Smooth muscle cell (in vitro differentiated cells): Measurements from ENCODE around the gene P2RX1. TPM values are rescaled to one million over a fixed set of nuclear protein-coding genes. Genes with fewer than 3 reads are reported as not detected.

ENCODE experiments used
- DNase-seq: peaks from one replicate; lab custom pipeline; 2025; ENCODE audit not compliant: unreplicated experiment; lab: John Stamatoyannopoulos, UW
- H2AFZ ChIP-seq: fragments of 200-600 bp; sonication (generic); 2 replicates; pipeline ENCODE4 v1.6.0; 2016; ENCODE audit warnings: antibody characterized with exemption, low read depth, mild to moderate bottlenecking
- H3F3A ChIP-seq: fragments of 200-600 bp; sonication (generic); 2 replicates; pipeline ENCODE4 v1.6.0; 2017; ENCODE audit warnings: antibody characterized with exemption, low read depth
- H3K27ac ChIP-seq: fragments of 200-600 bp; sonication (generic); 2 replicates; pipeline ENCODE4 v1.5.1; 2016; ENCODE audit warnings: low read depth, mild to moderate bottlenecking
- H3K27me3 ChIP-seq: fragments of 200-600 bp; sonication (generic); 2 replicates; pipeline ENCODE4 v1.6.1; 2016; ENCODE audit warnings: low read depth, mild to moderate bottlenecking
- H3K36me3 ChIP-seq: fragments of 200-600 bp; sonication (generic); 2 replicates; pipeline ENCODE4 v1.5.1; 2016; ENCODE audit warnings: low read depth
- H3K4me1 ChIP-seq: fragments of 200-600 bp; sonication (generic); 2 replicates; pipeline ENCODE4 v1.5.1; 2016; ENCODE audit warnings: low read depth
- H3K4me2 ChIP-seq: fragments of 200-600 bp; sonication (generic); 2 replicates; pipeline ENCODE4 v1.6.0; 2016; ENCODE audit warnings: mild to moderate bottlenecking
- H3K4me3 ChIP-seq: fragments of 200-600 bp; sonication (generic); 2 replicates; pipeline ENCODE4 v1.5.1; 2016; ENCODE audit warnings: mild to moderate bottlenecking
- H3K79me2 ChIP-seq: fragments of 200-600 bp; sonication (generic); 2 replicates; pipeline ENCODE4 v1.6.0; 2016; ENCODE audit warnings: low read depth, mild to moderate bottlenecking
- H3K9ac ChIP-seq: fragments of 200-600 bp; sonication (generic); 2 replicates; pipeline ENCODE4 v1.6.0; 2016; ENCODE audit warnings: low read depth
- H3K9me3 ChIP-seq: fragments of 200-600 bp; sonication (generic); replicated peaks from 2 replicates; pipeline ENCODE4 v1.5.1; 2016; ENCODE audit warnings: low read depth
- H4K20me1 ChIP-seq: fragments of 200-600 bp; sonication (generic); 2 replicates; pipeline ENCODE4 v1.6.0; 2016; ENCODE audit warnings: low read depth
- WGBS: methylation state at CpG from one replicate; pipeline ENCODE4 v1.1.7; 2016; ENCODE audit warnings: low lambda C conversion rate; 5-methylcytosine and 5-hydroxymethylcytosine counted together
- polyA plus RNA-seq: library from polyadenylated mRNA; unstranded; fragments of >200 nt; fragmentation: Nextera tagmentation; extraction: Ambion mirVana; gene quantifications from 2 replicates; pipeline ENCODE4 v1.2.1, GENCODE V29; 2016
- total RNA-seq: library from RNA; depleted of rRNA; stranded (reverse); fragments of >200 nt; gene quantifications from 2 replicates; pipeline ENCODE4 v1.2.3, GENCODE V29; 2014
- TF ChIP-seq, protein P1 (sequence below): fragments of 200-600 bp; sonication (generic); IDR thresholded peaks from 2 replicates; pipeline ENCODE4 v1.5.1; 2017; ENCODE audit warnings: borderline replicate concordance, mild to moderate bottlenecking, antibody characterized with exemption; ENCODE audit not compliant: insufficient read depth, poor library complexity, severe bottlenecking

The P2RX1 gene
- total and polyA plus RNA-seq, 2 experiments from 2014 or later: 1.3 to 3.2 TPM

DNA sequence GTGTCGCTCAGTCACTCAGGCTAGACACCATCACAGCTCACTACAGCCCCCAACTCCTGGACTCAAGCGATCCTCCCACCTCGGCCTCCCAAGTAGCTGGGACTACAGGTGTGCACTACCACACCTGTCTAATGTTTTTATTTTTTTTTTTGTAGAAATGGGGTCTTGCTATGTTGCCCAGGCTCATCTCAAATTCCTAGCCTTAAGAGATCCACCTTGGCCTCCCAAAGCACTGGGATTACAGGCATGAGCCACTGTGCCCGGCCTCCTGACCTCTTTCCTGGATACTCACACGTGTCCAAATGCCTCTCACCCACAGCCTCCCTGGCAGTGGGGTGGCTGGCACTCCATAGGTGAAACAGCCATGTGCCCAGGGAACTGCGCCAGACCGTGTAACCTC lies 40.9 kb downstream of the P2RX1 start:
- Histone ChIP-seq H3K9me3 (no peaks in the 10 kb centered on the region), H3K4me2 (no peak overlapping the region), H3K27me3 (no peaks in the 10 kb centered on the region), H4K20me1 (peaks cover 22% of the 10 kb centered on the region), H3K79me2 (no peaks in the 10 kb centered on the region), H3K4me3 (no peak overlapping the region), H2AFZ (no peak overlapping the region), H3F3A (peaks cover 8% of the 10 kb centered on the region), H3K27ac (no peak overlapping the region), H3K9ac (no peak overlapping the region), H3K36me3 (no peaks in the 10 kb centered on the region), H3K4me1 (peaks cover 12% of the 10 kb centered on the region)
- no peak for DNase-seq
- 98% methylated on average over 7 of the region's 7 CpGs for WGBS
- TF ChIP-seq, protein P1, sequence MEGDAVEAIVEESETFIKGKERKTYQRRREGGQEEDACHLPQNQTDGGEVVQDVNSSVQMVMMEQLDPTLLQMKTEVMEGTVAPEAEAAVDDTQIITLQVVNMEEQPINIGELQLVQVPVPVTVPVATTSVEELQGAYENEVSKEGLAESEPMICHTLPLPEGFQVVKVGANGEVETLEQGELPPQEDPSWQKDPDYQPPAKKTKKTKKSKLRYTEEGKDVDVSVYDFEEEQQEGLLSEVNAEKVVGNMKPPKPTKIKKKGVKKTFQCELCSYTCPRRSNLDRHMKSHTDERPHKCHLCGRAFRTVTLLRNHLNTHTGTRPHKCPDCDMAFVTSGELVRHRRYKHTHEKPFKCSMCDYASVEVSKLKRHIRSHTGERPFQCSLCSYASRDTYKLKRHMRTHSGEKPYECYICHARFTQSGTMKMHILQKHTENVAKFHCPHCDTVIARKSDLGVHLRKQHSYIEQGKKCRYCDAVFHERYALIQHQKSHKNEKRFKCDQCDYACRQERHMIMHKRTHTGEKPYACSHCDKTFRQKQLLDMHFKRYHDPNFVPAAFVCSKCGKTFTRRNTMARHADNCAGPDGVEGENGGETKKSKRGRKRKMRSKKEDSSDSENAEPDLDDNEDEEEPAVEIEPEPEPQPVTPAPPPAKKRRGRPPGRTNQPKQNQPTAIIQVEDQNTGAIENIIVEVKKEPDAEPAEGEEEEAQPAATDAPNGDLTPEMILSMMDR: no peak

DNA sequence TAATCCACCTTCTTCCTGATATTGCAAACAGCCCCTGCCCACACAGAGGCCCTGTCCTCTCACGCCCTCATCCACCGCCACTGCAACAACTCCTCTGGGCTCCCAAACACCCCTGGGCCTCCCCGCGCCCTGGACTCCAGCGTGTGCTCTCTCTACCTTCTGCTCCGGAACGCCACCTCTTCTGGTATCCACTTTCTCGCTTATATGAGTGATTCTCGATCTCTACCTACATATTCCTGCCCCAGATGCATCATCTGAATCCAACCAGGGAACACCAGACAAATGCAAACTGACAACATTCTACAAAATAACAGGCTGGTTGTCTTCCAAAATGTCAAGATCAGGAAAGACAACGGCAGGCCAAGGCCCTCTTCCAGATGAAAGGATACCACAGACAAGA lies 42.4 kb downstream of the P2RX1 start:
- Histone ChIP-seq H3K4me1 (peaks cover under 1% of the 10 kb centered on the region), H3K79me2 (no peaks in the 10 kb centered on the region), H3K9me3 (no peaks in the 10 kb centered on the region), H3K27me3 (no peaks in the 10 kb centered on the region), H2AFZ (no peak overlapping the region), H3K4me2 (no peak overlapping the region), H3K27ac (no peak overlapping the region), H3F3A (no peaks in the 10 kb centered on the region), H3K4me3 (no peak overlapping the region), H3K9ac (no peak overlapping the region), H3K36me3 (no peaks in the 10 kb centered on the region), H4K20me1 (peaks cover 20% of the 10 kb centered on the region)
- TF ChIP-seq, protein P1: no peak
- 90% methylated on average over 10 of the region's 10 CpGs for WGBS
- DNase-seq: no peak

DNA sequence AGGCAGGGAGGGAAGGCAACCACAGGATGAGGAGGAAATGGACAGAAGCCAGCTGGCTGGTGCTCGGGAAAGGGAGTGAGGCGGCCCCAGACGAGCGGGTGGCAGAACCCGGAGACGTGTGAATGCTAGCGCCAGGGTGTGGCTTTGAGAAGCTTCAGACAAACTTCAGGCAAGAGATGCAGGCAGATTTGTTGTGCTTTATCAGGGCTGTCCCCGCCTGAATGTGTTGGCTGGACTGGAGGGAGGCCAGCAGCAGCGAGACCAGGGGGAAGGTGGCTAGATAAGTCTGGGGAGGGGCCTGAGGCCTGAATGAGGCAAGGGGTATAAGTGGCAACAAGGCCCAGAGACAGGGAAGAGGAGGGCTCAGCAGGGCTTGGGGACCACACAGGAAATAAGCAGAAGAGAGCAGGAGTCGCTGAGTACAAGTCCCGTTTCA lies 45.4 kb downstream of the P2RX1 start:
- Histone ChIP-seq H4K20me1 (no peaks in the 10 kb centered on the region), H3K36me3 (no peaks in the 10 kb centered on the region), H3K27me3 (no peaks in the 10 kb centered on the region), H3K4me2 (no peak overlapping the region), H3K4me3 (no peak overlapping the region), H3K4me1 (no peaks in the 10 kb centered on the region), H3F3A (no peaks in the 10 kb centered on the region), H3K79me2 (no peaks in the 10 kb centered on the region), H3K9me3 (no peaks in the 10 kb centered on the region), H3K27ac (no peak overlapping the region), H2AFZ (no peak overlapping the region), H3K9ac (no peak overlapping the region)
- 33% methylated on average over 11 of the region's 11 CpGs for WGBS
- no peak for DNase-seq
- TF ChIP-seq, protein P1: no peak

DNA sequence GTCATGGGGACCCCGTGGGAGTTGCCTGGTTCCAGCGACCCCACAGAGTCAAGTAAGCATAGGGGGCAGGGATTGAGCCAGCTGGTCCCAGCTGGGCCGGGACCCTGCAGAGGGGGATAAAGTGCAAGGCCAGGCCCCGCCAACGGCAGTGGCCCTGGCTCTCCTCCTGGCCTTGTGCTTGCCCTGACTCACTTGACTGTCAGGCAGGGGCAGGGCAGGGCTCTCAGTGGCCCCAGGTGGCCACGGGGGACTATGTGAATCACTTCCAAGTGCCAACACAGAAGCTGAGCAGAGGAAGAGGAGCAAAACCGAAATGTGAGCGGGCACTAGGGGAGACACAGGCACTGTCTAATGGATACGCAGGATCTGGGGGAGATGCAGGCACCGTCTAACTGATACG lies 48.7 kb downstream of the P2RX1 start:
- H3K4me1 ChIP-seq: no peaks in the 10 kb centered on the region
- H3F3A ChIP-seq: no peaks in the 10 kb centered on the region
- H3K36me3 ChIP-seq: no peaks in the 10 kb centered on the region
- H3K79me2 ChIP-seq: no peaks in the 10 kb centered on the region
- TF ChIP-seq, protein P1: no peak
- H3K27me3 ChIP-seq: no peaks in the 10 kb centered on the region
- H3K9ac ChIP-seq: no peak overlapping the region
- no peak for DNase-seq
- H3K4me3 ChIP-seq: no peak overlapping the region
- no peaks in the 10 kb centered on the region for H3K9me3 ChIP-seq
- WGBS: 90% methylated on average over 11 of the region's 11 CpGs
- H4K20me1 ChIP-seq: no peaks in the 10 kb centered on the region
- H2AFZ ChIP-seq: no peak overlapping the region
- no peak overlapping the region for H3K27ac ChIP-seq
- H3K4me2 ChIP-seq: no peak overlapping the region
